T-helper 2 cell treated with Interferon-gamma antibody and Interleukin-4, amounts not matched to agents 5 μg/mL and 100 μg/mL, for 36 hours (primary cell): ENCODE data around the gene SPNS2.
A peak's percentile ranks its signal among the peaks of the same experiment; 100 is the strongest.

Experiments
- DNase-seq: peaks from one replicate; pipeline ENCODE4 v3.0.0; 2021; ENCODE audit warnings: low spot score
- H3K27ac Mint-ChIP-seq: one replicate; pipeline ENCODE4 v1.8.0; 2021; ENCODE audit warnings: mild to moderate bottlenecking, mixed read lengths
- H3K27me3 Mint-ChIP-seq: one replicate; pipeline ENCODE4 v1.8.0; 2021; ENCODE audit warnings: low read depth, mixed read lengths
- H3K36me3 Mint-ChIP-seq: one replicate; pipeline ENCODE4 v1.8.0; 2021; ENCODE audit warnings: low read depth, mixed read lengths
- H3K4me1 Mint-ChIP-seq: one replicate; pipeline ENCODE4 v1.8.0; 2021; ENCODE audit warnings: low read depth, mixed read lengths
- H3K4me3 Mint-ChIP-seq: one replicate; pipeline ENCODE4 v1.8.0; 2022; ENCODE audit warnings: mild to moderate bottlenecking, moderate library complexity, mixed read lengths
- H3K9me3 Mint-ChIP-seq: one replicate; pipeline ENCODE4 v1.8.0; 2021; ENCODE audit warnings: mixed read lengths

Gene SPNS2

GRCh38 chr17:4487820-4488716 is 10.6 kb upstream of the SPNS2 start:
- Mint-ChIP-seq H3K9me3 (no peaks in the 10 kb centered on the region), H3K36me3 (peaks cover 2% of the 10 kb centered on the region), H3K27ac (no peak overlapping the region), H3K4me3 (no peak overlapping the region), H3K27me3 (no peaks in the 10 kb centered on the region), H3K4me1 (peaks cover 24% of the 10 kb centered on the region)
- no peak for DNase-seq

GRCh38 chr17:4488989-4489595 is 9.6 kb upstream of the SPNS2 start:
- no peak for DNase-seq
- Mint-ChIP-seq H3K27me3 (no peaks in the 10 kb centered on the region), H3K36me3 (peaks cover 2% of the 10 kb centered on the region), H3K4me3 (no peak overlapping the region), H3K9me3 (no peaks in the 10 kb centered on the region), H3K27ac (no peak overlapping the region), H3K4me1 (peaks cover 28% of the 10 kb centered on the region)

DNA sequence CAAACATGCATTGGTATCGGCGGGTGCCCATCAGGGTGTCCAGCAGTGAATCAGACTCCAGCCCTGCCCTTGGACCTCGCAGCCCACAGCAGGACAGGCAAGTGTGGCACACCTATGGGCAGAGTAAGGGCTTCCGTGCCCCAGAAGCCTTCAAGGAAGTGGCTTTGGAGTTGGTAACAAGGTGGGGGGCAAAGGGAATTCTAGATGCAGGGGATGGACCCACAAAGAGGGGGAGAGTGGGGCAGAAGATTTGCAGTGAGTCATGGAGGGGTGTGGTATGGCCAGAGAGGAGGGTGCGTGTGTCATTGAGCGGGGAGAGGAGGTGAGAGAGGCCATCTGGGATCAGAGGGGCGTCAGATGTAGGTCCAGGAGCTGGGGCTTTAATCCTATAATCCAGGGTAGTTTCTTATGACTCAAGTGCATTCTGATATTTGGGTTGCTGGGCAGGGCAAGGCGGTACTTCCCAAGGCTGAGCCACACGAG is 8.5 kb upstream of the SPNS2 start:
- Mint-ChIP-seq H3K9me3 (no peaks in the 10 kb centered on the region), H3K4me1 (peaks cover 23% of the 10 kb centered on the region), H3K36me3 (peaks cover 2% of the 10 kb centered on the region), H3K27ac (no peak overlapping the region), H3K27me3 (no peaks in the 10 kb centered on the region), H3K4me3 (no peak overlapping the region)
- DNase-seq = no peak

- no peaks in the 10 kb centered on the region for H3K27me3 Mint-ChIP-seq
- H3K4me1 Mint-ChIP-seq = peaks cover 19% of the 10 kb centered on the region
- H3K27ac Mint-ChIP-seq = no peak overlapping the region
- peaks cover 2% of the 10 kb centered on the region for H3K36me3 Mint-ChIP-seq
- H3K4me3 Mint-ChIP-seq = no peak overlapping the region
- no peak for DNase-seq
- H3K9me3 Mint-ChIP-seq = no peaks in the 10 kb centered on the region
These were observed 8.0 kb upstream of the SPNS2 start for GRCh38 chr17:4490637-4491061.

GRCh38 chr17:4492721-4493561 is 5.7 kb upstream of the SPNS2 start:
- peak; percentile 13 for DNase-seq
- Mint-ChIP-seq H3K9me3 (no peaks in the 10 kb centered on the region), H3K27ac (no peak overlapping the region), H3K4me1 (peaks cover 9% of the 10 kb centered on the region), H3K4me3 (no peak overlapping the region), H3K36me3 (no peaks in the 10 kb centered on the region), H3K27me3 (peaks cover 10% of the 10 kb centered on the region)

GRCh38 chr17:4497101-4497824 is 1.4 kb upstream of the SPNS2 start:
- Mint-ChIP-seq H3K4me1 (peaks cover 20% of the 10 kb centered on the region), H3K27ac (no peak overlapping the region), H3K36me3 (peaks cover 4% of the 10 kb centered on the region), H3K9me3 (no peaks in the 10 kb centered on the region), H3K4me3 (no peak overlapping the region), H3K27me3 (peaks cover 40% of the 10 kb centered on the region)
- DNase-seq = no peak

GRCh38 chr17:4499431-4500190 is 930 bp downstream of the SPNS2 start:
- H3K9me3 Mint-ChIP-seq = no peaks in the 10 kb centered on the region
- H3K36me3 Mint-ChIP-seq = peaks cover 4% of the 10 kb centered on the region
- H3K4me1 Mint-ChIP-seq = peaks cover 18% of the 10 kb centered on the region
- H3K27me3 Mint-ChIP-seq = peaks cover 50% of the 10 kb centered on the region
- H3K4me3 Mint-ChIP-seq = peak overlapping the region; percentile 66
- no peak overlapping the region for H3K27ac Mint-ChIP-seq
- DNase-seq = peak; percentile 9

DNA sequence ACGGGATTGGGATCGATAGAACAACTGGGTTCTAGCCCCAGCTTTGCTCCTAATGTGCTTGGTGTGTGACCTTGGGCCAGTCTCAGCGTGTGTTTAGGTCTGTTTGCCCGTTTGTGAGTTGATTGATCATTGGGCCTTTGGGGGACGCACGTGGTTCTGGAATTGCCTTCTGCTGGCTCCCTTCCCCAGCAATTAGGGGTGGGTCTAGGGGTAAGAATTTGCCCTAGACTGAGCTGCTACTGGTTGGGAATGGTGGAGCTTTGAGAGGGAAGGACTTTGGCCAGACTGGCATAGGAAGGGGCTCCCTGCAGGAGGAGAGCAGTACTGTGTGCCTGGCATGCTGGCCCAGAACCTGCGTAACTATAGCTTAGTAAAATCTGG is 1.5 kb downstream of the SPNS2 start:
- H3K4me1 Mint-ChIP-seq = peaks cover 23% of the 10 kb centered on the region
- H3K4me3 Mint-ChIP-seq = peak overlapping the region; percentile 54
- peak overlapping the region; percentile 31 for H3K27ac Mint-ChIP-seq
- H3K36me3 Mint-ChIP-seq = peaks cover 4% of the 10 kb centered on the region
- no peak for DNase-seq
- H3K9me3 Mint-ChIP-seq = no peaks in the 10 kb centered on the region
- peaks cover 50% of the 10 kb centered on the region for H3K27me3 Mint-ChIP-seq

DNA sequence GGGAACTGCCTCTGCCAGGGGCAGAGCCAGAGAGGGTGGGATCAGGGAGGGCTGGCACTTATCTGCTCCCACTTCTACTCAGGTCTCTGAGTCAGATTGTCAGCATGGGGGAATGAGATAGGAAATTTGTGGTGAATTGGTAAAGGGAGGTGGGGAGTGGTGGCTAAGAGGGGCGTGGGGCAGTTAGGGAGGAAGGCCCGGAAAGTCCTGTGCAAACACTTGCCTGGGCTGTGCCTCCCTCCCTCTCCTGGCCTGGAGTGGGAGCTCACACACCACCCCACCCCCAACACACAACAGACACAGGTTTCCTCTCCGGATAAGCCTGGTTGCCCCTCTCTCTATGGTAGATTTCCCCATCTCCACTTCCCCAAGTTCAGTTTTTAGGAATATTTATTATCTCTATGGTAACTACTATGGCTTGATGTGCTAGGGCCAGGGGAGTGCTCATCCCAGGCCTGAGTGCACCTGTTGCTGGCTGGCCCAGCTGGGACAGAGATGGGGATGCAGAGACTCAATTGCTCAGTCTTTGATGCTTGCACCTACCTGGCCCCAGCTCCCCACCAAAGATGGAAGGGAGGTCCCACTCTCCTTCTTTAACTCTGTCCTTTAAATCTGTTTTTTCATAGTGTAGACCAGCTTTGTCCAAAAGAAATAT is 2.7 kb downstream of the SPNS2 start:
- Mint-ChIP-seq H3K27me3 (peaks cover 50% of the 10 kb centered on the region), H3K4me3 (no peak overlapping the region)
- no peak for DNase-seq

DNA sequence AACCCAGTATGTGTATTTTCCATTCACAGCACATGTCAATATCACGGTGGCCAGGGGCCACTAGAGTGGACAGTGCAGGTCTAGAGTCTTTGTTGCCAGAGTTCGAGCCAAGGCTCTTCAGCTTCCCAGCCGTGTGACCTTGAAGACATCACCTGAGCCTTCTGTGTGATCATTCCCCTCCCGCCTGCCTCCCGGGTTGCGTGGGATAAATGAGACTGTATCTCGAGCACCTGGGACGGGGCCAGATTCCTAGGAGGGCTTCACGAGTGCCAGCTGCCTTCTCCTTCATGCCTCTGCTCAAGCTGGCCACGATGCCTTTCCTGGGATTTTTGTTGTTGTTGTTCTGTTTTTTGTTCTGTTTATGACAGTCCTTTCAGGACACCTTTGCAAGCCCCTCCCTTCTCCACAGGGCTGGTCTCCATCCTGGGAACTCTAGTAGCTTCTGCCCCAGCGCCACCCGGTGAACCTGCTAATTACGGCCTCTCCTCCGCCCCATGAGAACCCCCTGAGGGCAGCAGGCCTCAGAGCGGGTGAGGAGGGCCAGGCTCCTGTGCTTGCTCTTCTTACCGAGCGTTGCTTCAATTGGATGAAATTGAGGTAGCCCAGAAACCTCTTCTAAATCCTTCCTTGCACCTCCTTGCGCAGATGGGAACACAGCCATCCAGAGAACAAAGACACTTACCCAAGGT is 3.9 kb downstream of the SPNS2 start:
- H3K27ac Mint-ChIP-seq = no peak overlapping the region
- peaks cover 4% of the 10 kb centered on the region for H3K36me3 Mint-ChIP-seq
- DNase-seq = no peak
- H3K4me3 Mint-ChIP-seq = no peak overlapping the region
- peaks cover 41% of the 10 kb centered on the region for H3K27me3 Mint-ChIP-seq
- H3K9me3 Mint-ChIP-seq = no peaks in the 10 kb centered on the region
- peaks cover 23% of the 10 kb centered on the region for H3K4me1 Mint-ChIP-seq

More for the DNA sequence above, 2.7 kb downstream of the SPNS2 start:
- Mint-ChIP-seq H3K9me3 (no peaks in the 10 kb centered on the region), H3K36me3 (peaks cover 4% of the 10 kb centered on the region), H3K27ac (no peak overlapping the region), H3K4me1 (peaks cover 23% of the 10 kb centered on the region)

DNA sequence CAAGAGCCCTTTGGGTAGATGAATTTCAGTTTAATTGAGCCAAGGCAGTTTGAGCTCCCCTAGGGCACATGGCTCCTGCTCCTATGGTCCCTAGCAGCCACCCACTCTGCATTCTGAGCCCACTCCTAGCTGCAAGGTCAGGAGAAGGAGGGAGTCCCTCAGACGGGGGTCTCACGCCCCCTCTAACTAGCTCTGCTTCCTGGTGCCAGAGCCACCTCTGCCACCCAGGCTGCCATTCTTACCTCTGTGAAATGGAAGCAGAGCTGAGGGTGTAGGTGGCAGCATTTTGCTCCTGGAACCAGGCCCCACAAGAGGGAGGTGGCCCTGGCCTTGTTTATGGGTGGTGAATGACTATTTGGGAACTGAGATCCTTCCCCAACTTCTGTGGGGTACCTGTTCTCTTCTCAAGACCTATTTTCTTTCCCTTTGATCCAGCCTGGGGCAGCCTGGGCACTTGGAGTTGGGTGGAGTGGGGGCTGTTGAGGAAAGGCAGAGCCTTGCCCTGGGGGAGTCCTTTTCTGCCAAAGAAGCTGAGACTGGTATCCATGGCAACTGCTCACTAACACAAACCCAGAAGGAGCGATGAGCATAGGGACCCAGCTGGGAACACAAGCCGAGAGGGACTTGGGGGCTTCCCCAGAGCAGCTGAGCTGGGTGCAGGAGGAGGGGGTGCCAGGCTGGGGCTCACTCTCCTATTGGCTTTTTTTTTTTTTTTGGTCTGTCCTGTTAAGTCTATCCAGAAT is 4.8 kb downstream of the SPNS2 start:
- peak overlapping the region; percentile 29 for H3K27ac Mint-ChIP-seq
- peaks cover 35% of the 10 kb centered on the region for H3K27me3 Mint-ChIP-seq
- peaks cover 23% of the 10 kb centered on the region for H3K4me1 Mint-ChIP-seq
- DNase-seq = no peak
- H3K9me3 Mint-ChIP-seq = no peaks in the 10 kb centered on the region
- H3K36me3 Mint-ChIP-seq = peaks cover 4% of the 10 kb centered on the region
- H3K4me3 Mint-ChIP-seq = no peak overlapping the region
